H9 (cell line): ENCODE results near the gene PARP3. TPM values are rescaled to one million over a fixed set of nuclear protein-coding genes. Genes with fewer than 3 reads are reported as not detected.

ENCODE experiments used
- DNase-seq: peaks from one replicate; pipeline ENCODE4 v3.0.0-alpha.2; 2017
- H2AFZ ChIP-seq: one replicate; pipeline ENCODE4 v1.6.1; 2013; ENCODE audit warnings: mild to moderate bottlenecking, low read length, control low read depth, moderate library complexity
- H2AK5ac ChIP-seq: 2 replicates; pipeline ENCODE4 v1.6.1; 2013; ENCODE audit warnings: low read length, control low read depth, mixed read lengths; ENCODE audit not compliant: insufficient read length
- H2BK120ac ChIP-seq: one replicate; pipeline ENCODE4 v1.6.1; 2013; ENCODE audit warnings: low read depth, mild to moderate bottlenecking, low read length, control low read depth, inconsistent platforms; ENCODE audit not compliant: poor library complexity, severe bottlenecking
- H2BK12ac ChIP-seq: 2 replicates; pipeline ENCODE4 v1.6.1; 2013; ENCODE audit warnings: low read length, control low read depth, mixed read lengths, low read depth; ENCODE audit not compliant: insufficient read length
- H2BK15ac ChIP-seq: 2 replicates; pipeline ENCODE4 v1.6.1; 2013; ENCODE audit warnings: low read depth, low read length, control low read depth
- H2BK20ac ChIP-seq: one replicate; pipeline ENCODE4 v1.6.1; 2013; ENCODE audit warnings: low read depth, mild to moderate bottlenecking, low read length, control low read depth, inconsistent platforms; ENCODE audit not compliant: poor library complexity, severe bottlenecking
- H2BK5ac ChIP-seq: 2 replicates; pipeline ENCODE4 v1.6.1; 2013; ENCODE audit warnings: low read length, control low read depth, mixed read lengths; ENCODE audit not compliant: insufficient read length
- H3K14ac ChIP-seq: 2 replicates; pipeline ENCODE4 v1.6.1; 2013; ENCODE audit warnings: low read length, control low read depth; ENCODE audit not compliant: insufficient read depth
- H3K18ac ChIP-seq: 2 replicates; pipeline ENCODE4 v1.6.1; 2013; ENCODE audit warnings: low read depth, mild to moderate bottlenecking, mixed read lengths, low read length, control low read depth; ENCODE audit not compliant: insufficient read length
- H3K23ac ChIP-seq: 2 replicates; pipeline ENCODE4 v1.6.1; 2013; ENCODE audit warnings: low read length, control low read depth, mixed read lengths, low read depth; ENCODE audit not compliant: insufficient read length
- H3K23me2 ChIP-seq: 2 replicates; pipeline ENCODE4 v1.6.1; 2013; ENCODE audit warnings: low read depth, mild to moderate bottlenecking, mixed read lengths, low read length, control low read depth; ENCODE audit not compliant: insufficient read length, poor library complexity, severe bottlenecking
- H3K27ac ChIP-seq: 2 replicates; pipeline ENCODE4 v1.5.1; 2013; ENCODE audit warnings: low read length, control low read depth, mixed read lengths, low read depth; ENCODE audit not compliant: insufficient read length
- H3K27me3 ChIP-seq: 2 replicates; pipeline ENCODE4 v1.6.1; 2013; ENCODE audit warnings: low read length, control low read depth, inconsistent platforms; ENCODE audit not compliant: insufficient read depth
- H3K4ac ChIP-seq: 2 replicates; pipeline ENCODE4 v1.6.1; 2013; ENCODE audit warnings: low read depth, mild to moderate bottlenecking, control low read depth, inconsistent platforms, low read length, moderate library complexity
- H3K4me1 ChIP-seq: 2 replicates; pipeline ENCODE4 v1.6.1; 2013; ENCODE audit warnings: low read length, control low read depth, inconsistent platforms; ENCODE audit not compliant: insufficient read depth
- H3K4me2 ChIP-seq: 2 replicates; pipeline ENCODE4 v1.6.1; 2013; ENCODE audit warnings: low read length, control low read depth, mixed read lengths; ENCODE audit not compliant: insufficient read length, insufficient read depth
- H3K56ac ChIP-seq: 2 replicates; pipeline ENCODE4 v1.6.1; 2013; ENCODE audit warnings: low read depth, mild to moderate bottlenecking, mixed read lengths, low read length, control low read depth; ENCODE audit not compliant: insufficient read length
- H3K79me1 ChIP-seq: 2 replicates; pipeline ENCODE4 v1.6.1; 2013; ENCODE audit warnings: low read depth, mild to moderate bottlenecking, moderate library complexity, low read length, control low read depth, inconsistent platforms; ENCODE audit not compliant: insufficient read depth, poor library complexity, severe bottlenecking
- H3K79me2 ChIP-seq: 2 replicates; pipeline ENCODE4 v1.6.1; 2013; ENCODE audit warnings: low read length, control low read depth, inconsistent platforms; ENCODE audit not compliant: insufficient read depth
- H3K9ac ChIP-seq: 2 replicates; pipeline ENCODE4 v1.6.1; 2013; ENCODE audit warnings: low read length, control low read depth, mixed read lengths; ENCODE audit not compliant: insufficient read length; ENCODE audit errors: extremely low read depth
- H3K9me3 ChIP-seq: one replicate; pipeline ENCODE4 v1.6.1; 2013; ENCODE audit warnings: low read depth, low read length, inconsistent platforms; ENCODE audit not compliant: control insufficient read depth
- H3T11ph ChIP-seq: one replicate; pipeline ENCODE4 v1.6.1; 2013; ENCODE audit warnings: mild to moderate bottlenecking, low read length, control low read depth, inconsistent platforms
- H4K20me1 ChIP-seq: one replicate; pipeline ENCODE4 v1.6.1; 2013; ENCODE audit not compliant: control insufficient read depth, insufficient read length, insufficient read depth
- H4K5ac ChIP-seq: 2 replicates; pipeline ENCODE4 v1.6.1; 2013; ENCODE audit warnings: low read depth, mild to moderate bottlenecking, mixed read lengths, low read length, control low read depth; ENCODE audit not compliant: insufficient read length
- H4K8ac ChIP-seq: replicated peaks from 2 replicates; pipeline ENCODE4 v1.6.1; 2013; ENCODE audit warnings: low read length, control low read depth, mixed read lengths, low read depth; ENCODE audit not compliant: insufficient read length
- H4K91ac ChIP-seq: 2 replicates; pipeline ENCODE4 v1.6.1; 2013; ENCODE audit warnings: low read depth, mild to moderate bottlenecking, moderate library complexity, mixed read lengths, low read length, control low read depth; ENCODE audit not compliant: insufficient read length
- H3K27ac Mint-ChIP-seq, 3 experiments: 2 replicates in 2 of 3; 3 replicates in 1 of 3; pipeline ENCODE4 v1.8.0; 2020 to 2021; ENCODE audit warnings: mixed read lengths in 3 of 3, mild to moderate bottlenecking in 1 of 3, moderate library complexity in 1 of 3
- H3K27me3 Mint-ChIP-seq: 2 replicates; pipeline ENCODE4 v1.8.0; 2021; ENCODE audit warnings: low read depth, mild to moderate bottlenecking, moderate library complexity, mixed read lengths
- H3K36me3 Mint-ChIP-seq, 3 experiments: 2 replicates in 2 of 3; 3 replicates in 1 of 3; pipeline ENCODE4 v1.8.0; 2020 to 2021; ENCODE audit warnings: low read depth in 3 of 3, mixed read lengths in 3 of 3; ENCODE audit not compliant: insufficient read depth in 1 of 3
- H3K4me1 Mint-ChIP-seq, 2 experiments: 2 replicates each; pipeline ENCODE4 v1.8.0; 2020; ENCODE audit warnings: mixed read lengths in 2 of 2
- H3K4me3 Mint-ChIP-seq, 2 experiments: 2 replicates in 1 of 2; 3 replicates in 1 of 2; pipeline ENCODE4 v1.8.0; 2020 to 2021; ENCODE audit warnings: mild to moderate bottlenecking in 2 of 2, mixed read lengths in 2 of 2, moderate library complexity in 1 of 2
- H3K9me3 Mint-ChIP-seq, 2 experiments: 2 replicates in 1 of 2; 3 replicates in 1 of 2; pipeline ENCODE4 v1.8.0; 2020; ENCODE audit warnings: mild to moderate bottlenecking in 2 of 2, mixed read lengths in 2 of 2, moderate library complexity in 1 of 2
- WGBS: extraction: QIAGEN DNeasy Blood & Tissue Kit; methylation state at CpG from one replicate; pipeline ENCODE4 v1.1.7; 2013; ENCODE audit warnings: missing lambda C conversion rate, low lambda C conversion rate, mixed read lengths; ENCODE audit not compliant: insufficient read length; ENCODE audit errors: extremely low coverage; 5-methylcytosine and 5-hydroxymethylcytosine counted together
- total RNA-seq: library from RNA; stranded (reverse); gene quantifications from 2 replicates; pipeline ENCODE4 v1.2.1, GENCODE V29; 2021
- TF ChIP-seq, protein P1 (sequence below): fragments of 200-600 bp; sonication (generic); conservative IDR thresholded peaks from 3 replicates; pipeline ENCODE4 v1.8.0; 2021; ENCODE audit warnings: antibody characterized with exemption, mild to moderate bottlenecking

The PARP3 gene
- total RNA-seq, 1 experiment from 2014 or later, result 1.3 TPM

- H3K14ac ChIP-seq, result no peak overlapping the region; the same call in 1 of the 2 replicates
- H3K79me2 ChIP-seq, result no peaks in the 10 kb centered on the region
- no peak overlapping the region for H2AFZ ChIP-seq
- no peak overlapping the region; a peak in 1 of 7 replicates for H3K27ac Mint-ChIP-seq
- no peak overlapping the region for H3K18ac ChIP-seq
- H2AK5ac ChIP-seq, result no peak overlapping the region
- no peak overlapping the region for H2BK120ac ChIP-seq
- no peak for DNase-seq
- TF ChIP-seq, protein P1, sequence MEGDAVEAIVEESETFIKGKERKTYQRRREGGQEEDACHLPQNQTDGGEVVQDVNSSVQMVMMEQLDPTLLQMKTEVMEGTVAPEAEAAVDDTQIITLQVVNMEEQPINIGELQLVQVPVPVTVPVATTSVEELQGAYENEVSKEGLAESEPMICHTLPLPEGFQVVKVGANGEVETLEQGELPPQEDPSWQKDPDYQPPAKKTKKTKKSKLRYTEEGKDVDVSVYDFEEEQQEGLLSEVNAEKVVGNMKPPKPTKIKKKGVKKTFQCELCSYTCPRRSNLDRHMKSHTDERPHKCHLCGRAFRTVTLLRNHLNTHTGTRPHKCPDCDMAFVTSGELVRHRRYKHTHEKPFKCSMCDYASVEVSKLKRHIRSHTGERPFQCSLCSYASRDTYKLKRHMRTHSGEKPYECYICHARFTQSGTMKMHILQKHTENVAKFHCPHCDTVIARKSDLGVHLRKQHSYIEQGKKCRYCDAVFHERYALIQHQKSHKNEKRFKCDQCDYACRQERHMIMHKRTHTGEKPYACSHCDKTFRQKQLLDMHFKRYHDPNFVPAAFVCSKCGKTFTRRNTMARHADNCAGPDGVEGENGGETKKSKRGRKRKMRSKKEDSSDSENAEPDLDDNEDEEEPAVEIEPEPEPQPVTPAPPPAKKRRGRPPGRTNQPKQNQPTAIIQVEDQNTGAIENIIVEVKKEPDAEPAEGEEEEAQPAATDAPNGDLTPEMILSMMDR, result no peak
- H3K4ac ChIP-seq, result no peak overlapping the region; the same call in 1 of the 2 replicates
- no peak overlapping the region for H2BK15ac ChIP-seq
- no peak overlapping the region for H3K4me3 Mint-ChIP-seq
- H4K20me1 ChIP-seq, result peaks cover 6% of the 10 kb centered on the region
- H2BK12ac ChIP-seq, result no peak overlapping the region
- H3K27me3 ChIP-seq, result no peaks in the 10 kb centered on the region
- H3K36me3 Mint-ChIP-seq, result no peaks in the 10 kb centered on the region
- H3K9me3 Mint-ChIP-seq, result no peaks in the 10 kb centered on the region
- no peaks in the 10 kb centered on the region for H3K4me1 ChIP-seq
- H3K27me3 Mint-ChIP-seq, result peaks cover 89% of the 10 kb centered on the region
- peaks cover 7% of the 10 kb centered on the region for H3K23me2 ChIP-seq
- no peak overlapping the region for H4K5ac ChIP-seq
- no peak overlapping the region for H3T11ph ChIP-seq
- H3K56ac ChIP-seq, result no peak overlapping the region
- H3K4me1 Mint-ChIP-seq, result peaks cover 3 to 5% of the 10 kb centered on the region in 2 experiments; a peak in 1 of 4 replicates
- H3K9ac ChIP-seq, result no peak overlapping the region
- no peak overlapping the region for H4K8ac ChIP-seq
- no peak overlapping the region for H4K91ac ChIP-seq
- no peak overlapping the region for H3K27ac ChIP-seq
- WGBS, result no CpG with 5 or more reads among the region's 4 CpGs
- H3K9me3 ChIP-seq, result no peaks in the 10 kb centered on the region
- no peak overlapping the region for H2BK20ac ChIP-seq
- no peaks in the 10 kb centered on the region for H3K79me1 ChIP-seq
- H2BK5ac ChIP-seq, result no peak overlapping the region
- no peak overlapping the region for H3K4me2 ChIP-seq
- no peak overlapping the region for H3K23ac ChIP-seq
These were observed 4.6 kb downstream of the PARP3 start for GRCh38 chr3:51946796-51947195.
